ENCODE results near the gene DHTKD1.

DHTKD1 gene

GRCh38 chr10:12154516-12154915 lies 85.8 kb downstream of the DHTKD1 start:
- no peak for TF ChIP-seq CTCF (IDR thresholded peaks at IDR 0.05; ENCODE audit: poor library complexity, severe bottlenecking)
- Histone ChIP-seq H3K4me1 (ENCODE audit: insufficient read depth, poor library complexity, severe bottlenecking) (no peaks in the 10 kb centered on the region), H3K27ac (ENCODE audit: poor library complexity, severe bottlenecking) (no peak overlapping the region), H3K9me3 (ENCODE audit: severe bottlenecking) (no peaks in the 10 kb centered on the region), H3K4me3 (ENCODE audit: severe bottlenecking) (no peak overlapping the region), H3K27me3 (ENCODE audit: insufficient read depth, poor library complexity, severe bottlenecking) (no peaks in the 10 kb centered on the region), H3K36me3 (ENCODE audit: low read depth) (peaks cover 32% of the 10 kb centered on the region)
- ATAC-seq (ENCODE audit: low read depth), result no peak
- DNase-seq (ENCODE audit: low spot score), result no peak

- H3K9me3 ChIP-seq (ENCODE audit: severe bottlenecking), result no peaks in the 10 kb centered on the region
- no peak overlapping the region for H3K27ac ChIP-seq (ENCODE audit: poor library complexity, severe bottlenecking)
- H3K4me1 ChIP-seq (ENCODE audit: insufficient read depth, poor library complexity, severe bottlenecking), result no peaks in the 10 kb centered on the region
- H3K4me3 ChIP-seq (ENCODE audit: severe bottlenecking), result no peak overlapping the region
- peaks cover 47% of the 10 kb centered on the region for H3K36me3 ChIP-seq (ENCODE audit: low read depth)
- DNase-seq (ENCODE audit: low spot score), result no peak
- no peak for ATAC-seq (ENCODE audit: low read depth)
- TF ChIP-seq CTCF (IDR thresholded peaks at IDR 0.05; ENCODE audit: poor library complexity, severe bottlenecking), result no peak
- H3K27me3 ChIP-seq (ENCODE audit: insufficient read depth, poor library complexity, severe bottlenecking), result no peaks in the 10 kb centered on the region
Observed at GRCh38 chr10:12156367-12157123, 87.8 kb downstream of the DHTKD1 start.

GRCh38 chr10:12158111-12158510 lies 89.4 kb downstream of the DHTKD1 start:
- Histone ChIP-seq H3K27me3 (ENCODE audit: insufficient read depth, poor library complexity, severe bottlenecking) (no peaks in the 10 kb centered on the region), H3K4me1 (ENCODE audit: insufficient read depth, poor library complexity, severe bottlenecking) (no peaks in the 10 kb centered on the region), H3K36me3 (ENCODE audit: low read depth) (peaks cover 63% of the 10 kb centered on the region), H3K4me3 (ENCODE audit: severe bottlenecking) (no peak overlapping the region), H3K9me3 (ENCODE audit: severe bottlenecking) (no peaks in the 10 kb centered on the region), H3K27ac (ENCODE audit: poor library complexity, severe bottlenecking) (no peak overlapping the region)
- no peak for TF ChIP-seq CTCF (IDR thresholded peaks at IDR 0.05; ENCODE audit: poor library complexity, severe bottlenecking)
- DNase-seq (ENCODE audit: low spot score) (no peak), ATAC-seq (ENCODE audit: low read depth) (no peak)

- ATAC-seq (ENCODE audit: low read depth) (no peak), DNase-seq (ENCODE audit: low spot score) (no peak)
- Histone ChIP-seq H3K27ac (ENCODE audit: poor library complexity, severe bottlenecking) (no peak overlapping the region), H3K4me1 (ENCODE audit: insufficient read depth, poor library complexity, severe bottlenecking) (no peaks in the 10 kb centered on the region), H3K36me3 (ENCODE audit: low read depth) (peaks cover 78% of the 10 kb centered on the region), H3K4me3 (ENCODE audit: severe bottlenecking) (no peak overlapping the region), H3K27me3 (ENCODE audit: insufficient read depth, poor library complexity, severe bottlenecking) (no peaks in the 10 kb centered on the region), H3K9me3 (ENCODE audit: severe bottlenecking) (peaks cover 1% of the 10 kb centered on the region)
- no peak for TF ChIP-seq CTCF (IDR thresholded peaks at IDR 0.05; ENCODE audit: poor library complexity, severe bottlenecking)
Observed at GRCh38 chr10:12160664-12161063, 91.9 kb downstream of the DHTKD1 start.

- no peak overlapping the region for H3K27ac ChIP-seq (ENCODE audit: poor library complexity, severe bottlenecking)
- no peak for TF ChIP-seq CTCF (IDR thresholded peaks at IDR 0.05; ENCODE audit: poor library complexity, severe bottlenecking)
- no peaks in the 10 kb centered on the region for H3K4me1 ChIP-seq (ENCODE audit: insufficient read depth, poor library complexity, severe bottlenecking)
- no peak overlapping the region for H3K4me3 ChIP-seq (ENCODE audit: severe bottlenecking)
- peaks cover 79% of the 10 kb centered on the region for H3K36me3 ChIP-seq (ENCODE audit: low read depth)
- peaks cover 1% of the 10 kb centered on the region for H3K9me3 ChIP-seq (ENCODE audit: severe bottlenecking)
- H3K27me3 ChIP-seq (ENCODE audit: insufficient read depth, poor library complexity, severe bottlenecking), result no peaks in the 10 kb centered on the region
- DNase-seq (ENCODE audit: low spot score) (no peak), ATAC-seq (ENCODE audit: low read depth) (no peak)
Observed at GRCh38 chr10:12162927-12163326, 94.2 kb downstream of the DHTKD1 start.

Measured in RWPE2 (cell line).